Endothelial cell of umbilical vein (primary cell): ENCODE measurements around the gene GLP2R.

Experiments used
- CTCF ChIP-seq, 2 donors: IDR thresholded peaks; 1 replicate in 1 of 2; 2 replicates in 1 of 2; pipeline ENCODE4 v1.5.1; 2011; ENCODE audit warnings: low read length in 2 of 2, mild to moderate bottlenecking in 2 of 2, moderate library complexity in 2 of 2, control low read depth in 1 of 2, inconsistent platforms in 1 of 2, low read depth in 1 of 2; ENCODE audit not compliant: insufficient read depth in 1 of 2; ENCODE audit errors: extremely low read depth in 1 of 2
- MYC ChIP-seq: IDR thresholded peaks from one replicate; pipeline ENCODE4 v1.6.1; 2011; ENCODE audit warnings: mild to moderate bottlenecking, low read depth, low read length

- no peak for TF ChIP-seq MYC
- TF ChIP-seq CTCF (IDR thresholded peaks at IDR 0.05; ENCODE audit: extremely low read depth in 1 of 2, insufficient read depth in 1 of 2, low read depth in 1 of 2, low read length in 2 of 2): no peak
These were observed 80.2 kb downstream of the GLP2R start for GRCh38 chr17:9905902-9906301.
